Measurements from ENCODE around the gene ADAMTS19.

Gene ADAMTS19

GRCh38 chr5:129465776-129466344 lies 5.8 kb downstream of the ADAMTS19 start:
- DNase-seq (ENCODE audit: low spot score): no peak

- DNase-seq (ENCODE audit: low spot score): no peak
Observed at GRCh38 chr5:129474544-129474943, 14.4 kb downstream of the ADAMTS19 start.

GRCh38 chr5:129476751-129477150 lies 16.7 kb downstream of the ADAMTS19 start:
- DNase-seq (ENCODE audit: low spot score): no peak

- no peak for DNase-seq (ENCODE audit: low spot score)
Observed at GRCh38 chr5:129477532-129477931, 17.4 kb downstream of the ADAMTS19 start.

GRCh38 chr5:129481161-129481560 lies 21.1 kb downstream of the ADAMTS19 start:
- no peak for DNase-seq (ENCODE audit: low spot score)

GRCh38 chr5:129496421-129496820 lies 36.3 kb downstream of the ADAMTS19 start:
- DNase-seq (ENCODE audit: low spot score): no peak

- no peak for DNase-seq (ENCODE audit: low spot score)
Observed at GRCh38 chr5:129496864-129497595, 36.9 kb downstream of the ADAMTS19 start.

GRCh38 chr5:129499208-129499852 lies 39.2 kb downstream of the ADAMTS19 start:
- DNase-seq (ENCODE audit: low spot score): no peak

- DNase-seq (ENCODE audit: low spot score): no peak
Observed at GRCh38 chr5:129500101-129500500, 40.0 kb downstream of the ADAMTS19 start.

GRCh38 chr5:129506086-129506485 lies 46.0 kb downstream of the ADAMTS19 start:
- no peak for DNase-seq (ENCODE audit: low spot score)

GRCh38 chr5:129506950-129507349 lies 46.9 kb downstream of the ADAMTS19 start:
- DNase-seq (ENCODE audit: low spot score): no peak

GRCh38 chr5:129507527-129507926 lies 47.4 kb downstream of the ADAMTS19 start:
- DNase-seq (ENCODE audit: low spot score): no peak

GRCh38 chr5:129508606-129509005 lies 48.5 kb downstream of the ADAMTS19 start:
- no peak for DNase-seq (ENCODE audit: low spot score)

- no peak for DNase-seq (ENCODE audit: low spot score)
Observed at GRCh38 chr5:129509363-129509975, 49.4 kb downstream of the ADAMTS19 start.

- no peak for DNase-seq (ENCODE audit: low spot score)
Observed at GRCh38 chr5:129511291-129511690, 51.2 kb downstream of the ADAMTS19 start.

GRCh38 chr5:129541051-129541450 lies 81.0 kb downstream of the ADAMTS19 start:
- DNase-seq (ENCODE audit: low spot score): no peak

- DNase-seq (ENCODE audit: low spot score): no peak
Observed at GRCh38 chr5:129541648-129542251, 81.7 kb downstream of the ADAMTS19 start.

- DNase-seq (ENCODE audit: low spot score): no peak
Observed at GRCh38 chr5:129547137-129547536, 87.0 kb downstream of the ADAMTS19 start.

- no peak for DNase-seq (ENCODE audit: low spot score)
Observed at GRCh38 chr5:129554134-129554904, 94.2 kb downstream of the ADAMTS19 start.

- no peak for DNase-seq (ENCODE audit: low spot score)
Observed at GRCh38 chr5:129563585-129563984, 103.5 kb downstream of the ADAMTS19 start.

- no peak for DNase-seq (ENCODE audit: low spot score)
Observed at GRCh38 chr5:129569295-129569694, 109.2 kb downstream of the ADAMTS19 start.

GRCh38 chr5:129572060-129572459 lies 112.0 kb downstream of the ADAMTS19 start:
- DNase-seq (ENCODE audit: low spot score): no peak

Data from left forelimb (tissue), 1 donor.